HG02798 (cell line): Measurements from ENCODE around the gene ANAPC1.
"Not testable (repeated sequence)": the region's sequence is repeated elsewhere in the genome, so short reads cannot be mapped to it uniquely, and the experiment has no call there.

ENCODE experiments used
- ATAC-seq: cut with Tn5 transposase; IDR thresholded peaks from one replicate; pipeline ENCODE4 v1.9.1; 2021; ENCODE audit warnings: mild to moderate bottlenecking; ENCODE audit not compliant: unreplicated experiment, poor library complexity

ANAPC1 gene

GRCh38 chr2:111905990-111906735, 22.2 kb upstream of the ANAPC1 start:
- ATAC-seq: peak; percentile 66

GRCh38 chr2:111905475-111905869, 21.5 kb upstream of the ANAPC1 start:
- not testable (repeated sequence) for ATAC-seq

GRCh38 chr2:111904726-111905474, 20.9 kb upstream of the ANAPC1 start:
- ATAC-seq: no peak

GRCh38 chr2:111903930-111904439, 20.0 kb upstream of the ANAPC1 start:
- no peak for ATAC-seq

- no peak for ATAC-seq
Observed at GRCh38 chr2:111903516-111903915, 19.5 kb upstream of the ANAPC1 start.

- no peak for ATAC-seq
Observed at GRCh38 chr2:111900859-111901258, 16.9 kb upstream of the ANAPC1 start.

- ATAC-seq: peak; percentile 29
Observed at GRCh38 chr2:111898703-111899514, 14.9 kb upstream of the ANAPC1 start.

GRCh38 chr2:111897924-111898702, 14.1 kb upstream of the ANAPC1 start, which contains the start of gene MERTK:
TSS of gene MERTK (plus strand) at chr2:111898607. CDS start at chr2:111898736, 129 bp downstream.
- ATAC-seq: peak; percentile 67

- ATAC-seq: no peak
Observed at GRCh38 chr2:111897630-111897923, 13.6 kb upstream of the ANAPC1 start.

GRCh38 chr2:111896576-111896975, 12.6 kb upstream of the ANAPC1 start:
- no peak for ATAC-seq

GRCh38 chr2:111896024-111896423, 12.0 kb upstream of the ANAPC1 start:
- ATAC-seq: no peak

- no peak for ATAC-seq
Observed at GRCh38 chr2:111884592-111884964, 585 bp upstream of the ANAPC1 start.

- not testable (repeated sequence) for ATAC-seq
Observed at GRCh38 chr2:111872806-111873205, 11.2 kb downstream of the ANAPC1 start.

GRCh38 chr2:111865124-111865523, 18.9 kb downstream of the ANAPC1 start:
- ATAC-seq: not testable (repeated sequence)

- not testable (repeated sequence) for ATAC-seq
Observed at GRCh38 chr2:111860005-111860404, 24.0 kb downstream of the ANAPC1 start.

GRCh38 chr2:111852544-111852943, 31.4 kb downstream of the ANAPC1 start:
- ATAC-seq: not testable (repeated sequence)

GRCh38 chr2:111850646-111851045, 33.3 kb downstream of the ANAPC1 start:
- ATAC-seq: peak; percentile 53

- ATAC-seq: not testable (repeated sequence)
Observed at GRCh38 chr2:111839625-111840282, 44.2 kb downstream of the ANAPC1 start.

- ATAC-seq: not testable (repeated sequence)
Observed at GRCh38 chr2:111838992-111839391, 45.0 kb downstream of the ANAPC1 start.
